Testis (tissue), 3 donors: ENCODE data around the gene THADA. TPM values are rescaled to one million over a fixed set of nuclear protein-coding genes. Genes with fewer than 3 reads are reported as not detected.
"Not testable (repeated sequence)": the region's sequence is repeated elsewhere in the genome, so short reads cannot be mapped to it uniquely, and the experiment has no call there.

Source experiments
- DNase-seq: peaks from one replicate; pipeline ENCODE4 v3.0.0-alpha.2; 2019
- H3K27ac ChIP-seq, 2 donors: fragments of 200-600 bp; sonication (generic); one replicate each; pipeline ENCODE4 v1.5.1; 2019
- H3K27me3 ChIP-seq: fragments of 200-600 bp; sonication (generic); one replicate; pipeline ENCODE4 v1.5.1; 2019
- H3K36me3 ChIP-seq: fragments of 200-600 bp; sonication (generic); one replicate; pipeline ENCODE4 v1.5.1; 2017; ENCODE audit warnings: low read depth; ENCODE audit errors: missing control alignments
- H3K4me1 ChIP-seq: fragments of 200-600 bp; sonication (generic); one replicate; pipeline ENCODE4 v1.5.1; 2019
- H3K4me3 ChIP-seq, 2 donors: fragments of 200-600 bp; sonication (generic); one replicate each; pipeline ENCODE4 v1.5.1; 2017 to 2019
- H3K9me3 ChIP-seq: fragments of 200-600 bp; sonication (generic); one replicate; pipeline ENCODE4 v1.5.1; 2017
- CTCF ChIP-seq, 3 experiments: fragments of 450-650 bp in 2 of 3; fragments of 200-600 bp in 1 of 3; sonication (generic) in 1 of 3; IDR thresholded peaks; one replicate each; pipeline ENCODE4 v1.5.1; 2016 to 2019; ENCODE audit warnings: antibody characterized with exemption in 3 of 3, mild to moderate bottlenecking in 2 of 3, moderate library complexity in 1 of 3
- POLR2A ChIP-seq: fragments of 450-650 bp; IDR thresholded peaks from one replicate; pipeline ENCODE4 v1.6.1; 2017; ENCODE audit warnings: antibody characterized with exemption, mild to moderate bottlenecking, moderate library complexity
- WGBS, 2 donors: methylation state at CpG; one replicate each; pipeline ENCODE4 v1.1.5; 2018; 5-methylcytosine and 5-hydroxymethylcytosine counted together
- intact Hi-C: fragments of 100-400 bp; cut with DNase I; formaldehyde crosslinking; loops from one replicate; pipeline ENCODE4 v1.15.1; 2023; ENCODE audit warnings: low total_unique reads
- polyA plus RNA-seq: library from polyadenylated mRNA; stranded (reverse); fragments of 350-450 nt; fragmentation: Illumina TruSeq; extraction: RNeasy Lipid Tissue Mini Kit (QIAGEN cat#74804); gene quantifications from one replicate; pipeline ENCODE4 v1.2.3, GENCODE V29; 2014; ENCODE audit warnings: low read depth, low replicate concordance; ENCODE audit not compliant: insufficient read depth
- total RNA-seq, 2 donors: library from RNA; depleted of rRNA; stranded (reverse); fragments of >200 nt; gene quantifications; one replicate each; pipeline ENCODE4 v1.2.3, GENCODE V29; 2016

The THADA gene
- total and polyA plus RNA-seq, 3 donors from 2014 or later, result 29.5 to 43.9 (median 39.5) TPM

GRCh38 chr2:43448011-43448821 lies 147.6 kb downstream of the THADA start:
- H3K4me1 ChIP-seq, result no peaks in the 10 kb centered on the region

GRCh38 chr2:43446755-43447154 lies 149.1 kb downstream of the THADA start:
- H3K9me3 ChIP-seq, H3K27ac ChIP-seq, intact Hi-C loops: not testable (repeated sequence)

More at GRCh38 chr2:43448011-43448821, 147.6 kb downstream of the THADA start:
- DNase-seq, result no peak
- H3K27me3 ChIP-seq, result no peaks in the 10 kb centered on the region
- no peaks in the 10 kb centered on the region for H3K9me3 ChIP-seq
- intact Hi-C loops, result no loop called here
- 90 to 95% methylated on average over 5 of the region's 5 CpGs for whole genome bisulfite sequencing, 2 donors
- no peak for TF ChIP-seq CTCF (IDR thresholded peaks at IDR 0.05)
- H3K4me3 ChIP-seq, result no peak overlapping the region
- H3K36me3 ChIP-seq, result no peaks in the 10 kb centered on the region
- H3K27ac ChIP-seq, result no peak overlapping the region

GRCh38 chr2:43445781-43446180 lies 150.1 kb downstream of the THADA start:
- 96 to 98% methylated on average over 2 of the region's 2 CpGs for WGBS, 2 donors
- Histone ChIP-seq H3K9me3 (no peaks in the 10 kb centered on the region), H3K4me3 (no peak overlapping the region), H3K27me3 (no peaks in the 10 kb centered on the region), H3K27ac (no peak overlapping the region), H3K4me1 (no peaks in the 10 kb centered on the region), H3K36me3 (no peaks in the 10 kb centered on the region)
- TF ChIP-seq CTCF (IDR thresholded peaks at IDR 0.05) (no peak), POLR2A (no peak)
- intact Hi-C loops, result no loop called here
- no peak for DNase-seq

More at GRCh38 chr2:43446755-43447154, 149.1 kb downstream of the THADA start:
- H3K4me1 ChIP-seq, H3K27me3 ChIP-seq, H3K36me3 ChIP-seq, DNase-seq, H3K4me3 ChIP-seq: not testable (repeated sequence)
- TF ChIP-seq CTCF (IDR thresholded peaks at IDR 0.05), result peak in 1 of 3 experiments; percentile 20
- WGBS, 2 donors, result 95 to 97% methylated on average over 4 of the region's 4 CpGs

- DNase-seq, result no peak
- 80 to 89% methylated on average over 10 of the region's 10 CpGs for WGBS, 2 donors
- TF ChIP-seq CTCF (IDR thresholded peaks at IDR 0.05) (no peak), POLR2A (no peak)
- H3K27ac ChIP-seq, result no peak overlapping the region
- H3K9me3 ChIP-seq, result no peaks in the 10 kb centered on the region
- no peak overlapping the region for H3K4me3 ChIP-seq
- no peaks in the 10 kb centered on the region for H3K4me1 ChIP-seq
- intact Hi-C loops, result no loop called here
- H3K36me3 ChIP-seq, result no peaks in the 10 kb centered on the region
- H3K27me3 ChIP-seq, result no peaks in the 10 kb centered on the region
Observed at GRCh38 chr2:43444989-43445645, 150.7 kb downstream of the THADA start.
